Measurements from ENCODE around the gene TMPRSS4.

Gene TMPRSS4

GRCh38 chr11:118138839-118139420, 62.1 kb downstream of the TMPRSS4 start:
- DNase-seq, result no peak

DNA sequence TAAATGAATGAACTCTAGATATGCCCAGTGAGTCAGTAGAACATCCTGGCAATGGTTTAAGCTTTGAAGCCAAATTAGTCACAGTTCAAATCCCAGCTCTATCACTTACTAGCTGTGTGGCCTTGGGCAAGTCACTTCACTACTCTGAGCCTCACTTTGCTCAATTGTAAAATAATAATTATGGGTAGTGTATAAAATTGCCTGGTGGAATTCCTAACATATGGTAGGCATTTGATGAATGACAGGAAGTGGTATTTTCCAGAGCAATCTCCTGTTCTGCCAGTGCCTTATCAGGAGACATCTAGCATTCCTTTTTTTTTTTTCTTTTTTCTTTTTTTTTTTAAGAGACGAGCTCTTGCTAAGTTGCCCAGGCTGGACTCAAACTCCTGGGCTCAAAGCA, 62.7 kb downstream of the TMPRSS4 start:
- DNase-seq, result no peak

- no peak for DNase-seq
Observed at GRCh38 chr11:118142081-118142480, 65.2 kb downstream of the TMPRSS4 start.

GRCh38 chr11:118142809-118143208, 65.9 kb downstream of the TMPRSS4 start:
- DNase-seq, result no peak

- no peak for DNase-seq
Observed at GRCh38 chr11:118143661-118144185, 66.8 kb downstream of the TMPRSS4 start.

DNA sequence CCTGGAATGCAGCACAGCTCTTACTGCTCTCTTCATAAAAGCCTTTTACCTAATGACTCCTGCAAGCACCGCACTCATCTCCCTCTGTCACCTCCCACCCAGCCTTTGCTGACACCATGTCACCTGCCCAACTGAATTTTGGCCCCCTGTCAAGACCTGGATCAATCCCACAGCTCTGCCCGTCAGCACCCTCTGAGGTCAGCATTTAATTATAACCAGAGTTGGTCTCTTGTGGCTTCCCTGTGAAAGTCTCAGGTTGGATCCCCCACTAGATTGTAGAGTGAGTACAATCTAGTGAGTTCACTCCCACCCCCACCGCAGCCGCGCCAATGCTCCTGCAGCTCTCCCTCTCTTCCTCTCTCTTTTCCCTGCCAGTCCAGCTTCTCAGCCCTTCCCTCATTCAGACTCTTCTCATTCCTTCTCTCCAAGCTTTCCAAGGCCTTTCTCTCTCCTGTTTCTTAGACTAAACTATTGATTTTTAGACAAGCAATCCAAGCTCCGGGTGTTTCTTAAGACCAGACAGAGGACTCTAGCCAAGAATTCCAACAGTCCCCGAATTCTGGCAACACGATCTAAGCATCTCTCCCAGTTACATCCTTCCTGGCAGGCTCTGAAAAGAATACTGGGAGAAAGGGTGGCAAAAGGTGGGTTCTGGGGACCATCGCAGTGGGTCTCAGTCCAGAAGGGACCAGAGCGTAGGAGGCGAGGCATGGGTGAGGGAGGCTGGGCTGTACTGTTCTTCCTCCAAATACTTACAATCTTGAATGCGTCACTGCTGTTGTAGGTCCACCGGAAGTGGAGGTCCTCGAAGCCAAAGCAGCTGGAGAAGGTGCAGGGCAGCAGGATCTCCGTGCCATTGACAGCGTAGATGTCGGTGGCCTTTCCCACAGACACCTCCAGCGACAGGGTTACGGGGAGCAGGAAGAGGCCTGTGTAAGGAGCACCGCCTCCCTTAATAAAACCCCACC, 67.7 kb downstream of the TMPRSS4 start:
- no peak for DNase-seq

- no peak for DNase-seq
Observed at GRCh38 chr11:118145285-118146227, 68.7 kb downstream of the TMPRSS4 start.

- DNase-seq, result no peak
Observed at GRCh38 chr11:118146554-118146953, 69.7 kb downstream of the TMPRSS4 start.

DNA sequence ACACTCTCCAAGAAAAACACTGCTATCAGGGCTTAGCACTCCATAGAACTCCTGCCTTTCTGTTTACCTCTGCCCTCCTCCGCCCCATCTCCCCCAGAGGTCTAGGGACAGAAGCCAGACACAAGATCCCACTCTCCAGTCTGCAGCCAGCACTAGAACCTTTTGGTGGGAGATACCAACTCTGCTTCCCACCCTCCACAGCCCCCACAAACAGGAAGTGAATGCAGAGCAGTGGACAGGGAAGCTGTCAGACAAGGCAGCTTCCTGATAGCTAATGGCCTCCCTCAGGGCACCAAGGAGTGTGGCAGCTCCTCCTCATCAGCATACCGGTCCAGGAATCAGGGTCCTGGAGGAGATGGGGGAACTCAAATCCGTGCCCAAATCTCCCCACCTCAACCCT, 70.6 kb downstream of the TMPRSS4 start:
- no peak for DNase-seq

GRCh38 chr11:118148240-118148639, 71.4 kb downstream of the TMPRSS4 start:
- no peak for DNase-seq

DNA sequence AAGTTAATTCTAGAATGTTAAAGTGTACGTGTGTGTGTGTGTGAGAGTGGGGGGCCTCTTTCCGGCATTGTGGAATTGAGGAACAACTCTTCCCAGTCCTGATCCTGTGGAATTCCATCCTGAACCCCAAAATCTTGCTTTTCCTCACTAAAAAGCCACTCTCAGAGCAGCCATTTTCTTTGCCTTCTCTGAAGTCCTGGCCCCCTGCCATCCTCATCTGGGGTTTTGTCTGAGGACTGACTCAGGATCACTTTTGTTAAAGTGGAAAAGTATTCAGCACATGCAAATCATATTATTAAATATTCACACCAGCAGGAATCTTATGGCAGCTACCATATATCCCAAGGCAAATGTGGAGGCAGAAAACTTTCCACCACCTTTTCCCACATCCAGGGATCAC, 72.0 kb downstream of the TMPRSS4 start:
- DNase-seq, result no peak

DNA sequence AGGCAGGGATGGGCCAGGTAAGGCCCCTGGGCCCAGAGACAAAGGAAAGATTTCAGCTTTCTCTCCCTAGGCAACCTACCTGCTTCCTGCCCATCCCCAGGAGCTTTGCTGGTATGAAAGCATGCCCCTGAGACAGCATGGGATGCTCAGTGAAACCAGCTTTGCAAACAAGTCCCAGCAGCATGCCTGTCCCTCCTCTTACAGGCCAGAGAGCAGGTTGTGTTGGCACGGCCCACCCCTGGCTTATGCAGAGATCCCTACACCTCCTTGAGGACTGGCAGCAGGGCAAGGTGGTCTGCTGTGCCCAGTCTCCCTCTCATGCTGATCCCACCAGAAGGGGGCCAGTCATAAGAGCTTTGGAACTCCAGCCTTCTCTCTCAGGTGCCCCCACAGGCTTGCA, 72.6 kb downstream of the TMPRSS4 start:
- DNase-seq, result no peak

DNA sequence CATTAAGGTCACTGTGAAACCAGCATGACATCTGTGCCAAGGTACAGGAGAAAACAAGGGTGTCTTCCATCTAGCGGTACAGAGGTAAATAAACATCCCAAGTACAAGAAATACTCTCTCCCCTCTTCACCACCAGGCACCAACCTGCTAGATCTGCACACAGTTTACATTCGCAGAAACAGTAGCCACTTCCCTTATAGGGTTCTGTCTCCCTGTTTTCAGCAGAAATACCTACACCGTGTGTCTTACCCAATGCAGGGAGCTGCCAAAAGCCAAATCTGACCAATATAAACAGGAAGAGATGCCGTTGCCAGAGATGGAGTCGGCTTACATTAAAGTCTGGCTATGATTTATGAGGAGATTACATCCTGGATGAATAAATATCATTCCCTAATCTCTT, 74.6 kb downstream of the TMPRSS4 start:
- no peak for DNase-seq

DNA sequence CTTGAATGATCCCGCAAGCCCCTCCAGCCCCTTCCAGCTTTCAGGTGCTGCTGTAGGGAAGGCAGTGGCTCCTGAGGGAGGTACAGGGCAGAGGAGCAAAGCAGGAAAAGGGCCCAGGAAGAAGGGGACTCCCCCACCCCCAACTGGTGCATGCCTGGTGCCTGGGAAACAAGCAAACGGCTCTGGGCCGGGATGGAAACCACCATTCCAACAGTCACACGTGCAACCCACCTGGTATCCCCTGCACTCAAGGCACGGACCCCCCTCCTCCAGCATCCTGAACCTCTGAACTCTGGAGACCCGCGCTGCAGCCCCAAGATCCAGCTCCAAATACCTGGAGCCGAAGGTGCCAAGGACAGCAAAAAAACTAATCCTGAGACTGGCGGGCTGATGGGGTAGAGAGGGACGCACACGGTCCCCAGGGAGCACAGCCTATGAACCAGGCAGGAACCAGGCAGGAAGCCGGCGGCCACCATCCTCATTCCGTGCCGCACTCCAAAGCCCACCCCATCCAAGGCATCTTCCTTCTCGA, 75.2 kb downstream of the TMPRSS4 start:
- no peak for DNase-seq

DNA sequence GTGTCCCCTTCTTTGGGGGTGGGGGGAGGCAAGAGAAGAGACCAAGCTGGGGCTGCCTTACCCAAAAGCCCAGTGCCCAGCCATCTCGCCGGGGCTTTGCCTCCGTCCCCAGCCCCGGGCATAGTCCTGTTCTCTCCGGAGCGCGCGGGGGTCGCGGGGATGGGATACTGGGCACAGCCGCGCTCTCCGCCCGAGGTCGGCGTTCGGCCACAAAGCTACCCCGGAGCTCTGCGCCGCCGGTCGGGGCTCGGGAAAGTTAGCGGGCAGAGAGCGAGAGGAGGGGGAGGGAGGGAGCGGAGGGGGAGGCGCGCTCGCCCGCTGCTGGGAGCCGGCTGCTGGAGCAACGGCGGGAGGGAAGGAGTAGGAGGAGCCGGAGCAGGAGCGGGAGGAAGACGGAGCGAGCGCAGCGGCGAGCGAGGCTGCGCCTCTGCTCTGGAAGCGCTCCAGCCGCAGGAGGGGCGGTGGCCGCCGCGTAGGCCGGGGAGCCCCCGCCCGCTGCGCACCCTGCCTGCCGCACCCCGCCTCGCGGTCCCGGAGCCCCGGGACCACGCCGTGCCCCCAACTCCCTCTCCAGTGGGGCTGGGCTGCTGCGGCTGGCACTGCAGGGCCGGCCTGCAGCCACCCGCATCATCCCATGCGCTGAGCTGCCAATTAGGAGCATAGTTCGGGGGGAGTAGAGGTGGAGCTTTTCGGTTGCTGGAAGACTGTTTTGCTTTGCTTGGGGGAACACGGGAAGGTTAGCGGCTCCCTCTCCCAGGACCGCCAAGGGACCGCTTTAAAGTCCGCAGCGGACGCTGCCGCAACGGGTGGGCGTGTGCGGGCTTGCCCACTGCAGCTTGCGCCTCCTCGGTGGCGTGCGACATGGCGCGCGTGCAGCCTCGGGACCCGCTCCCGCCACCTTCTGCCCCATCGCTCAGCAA, 75.9 kb downstream of the TMPRSS4 start, which contains the start of gene SCN4B:
Gene SCN4B (minus strand): TSS at position 272 of the 920 bp plus-strand sequence. CDS start 150 bp downstream, at position 122.
- DNase-seq, result no peak

- no peak for DNase-seq
Observed at GRCh38 chr11:118153516-118153915, 76.6 kb downstream of the TMPRSS4 start.

- DNase-seq, result no peak
Observed at GRCh38 chr11:118153976-118154375, 77.1 kb downstream of the TMPRSS4 start.

DNA sequence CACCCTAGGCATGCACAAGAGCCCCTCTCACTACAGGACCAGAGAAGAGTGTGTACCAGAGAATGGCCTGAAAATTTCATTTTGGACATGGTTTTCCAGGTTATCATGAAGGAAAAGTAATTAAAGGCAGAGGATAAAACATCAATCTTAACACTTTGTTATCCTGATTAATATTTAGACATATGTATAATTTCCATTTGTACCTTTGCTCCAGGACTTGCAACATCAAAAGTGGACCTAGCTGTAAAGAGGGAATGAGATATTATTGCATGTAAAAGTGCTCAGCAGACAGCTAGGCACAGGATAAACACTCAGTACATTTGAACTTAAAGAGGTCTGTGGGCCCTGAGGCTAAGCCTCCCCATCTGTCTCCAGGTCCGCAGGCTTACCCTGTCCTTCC, 77.8 kb downstream of the TMPRSS4 start:
- DNase-seq, result no peak

DNA sequence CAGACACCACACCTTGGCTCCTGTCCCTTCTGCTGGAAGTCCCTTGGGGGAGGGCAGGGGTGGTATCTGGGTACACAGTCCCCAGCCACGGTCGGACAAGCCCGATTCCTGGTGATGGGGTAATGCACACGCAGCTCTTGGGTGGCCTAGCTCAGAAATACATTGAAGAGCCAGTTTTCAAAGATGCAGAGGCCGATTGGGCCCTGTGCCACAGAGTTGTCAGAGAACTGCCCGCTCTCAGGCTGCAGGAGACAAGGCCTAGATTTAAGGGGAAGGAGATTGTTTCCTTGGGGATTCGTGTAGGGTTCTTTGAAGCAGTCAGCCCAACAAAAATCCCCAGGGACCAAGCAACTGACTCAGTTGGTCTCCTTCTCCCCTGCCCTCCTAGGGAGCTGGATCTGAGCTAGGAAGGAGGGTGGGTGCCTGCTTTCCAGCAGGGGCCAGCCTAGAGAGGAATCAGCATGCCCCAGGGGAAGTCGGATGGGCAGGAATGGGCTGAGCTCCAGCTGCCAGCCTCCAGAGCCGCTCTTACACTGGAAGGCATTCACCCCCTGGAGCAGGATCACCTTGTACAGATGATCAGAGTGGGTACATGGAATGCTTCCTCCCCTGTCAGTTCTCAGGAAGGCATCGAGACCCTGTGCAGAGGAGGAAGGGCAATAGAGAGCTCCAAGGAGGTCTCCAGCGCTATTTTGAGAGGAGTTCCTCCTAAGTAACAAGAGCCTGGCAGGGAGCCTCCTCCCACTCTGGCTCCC, 79.1 kb downstream of the TMPRSS4 start:
- no peak for DNase-seq

- DNase-seq, result no peak
Observed at GRCh38 chr11:118156531-118157185, 79.8 kb downstream of the TMPRSS4 start.
